DMS 273 treated with DMSO at 0.1 percent for 48 hours (cell line): Measurements from ENCODE around the gene ADAMTSL5.
"Not testable (repeated sequence)": the region's sequence is repeated elsewhere in the genome, so short reads cannot be mapped to it uniquely, and the experiment has no call there.

Experiments
- DNase-seq: peaks from one replicate; lab custom pipeline; 2025; lab: John Stamatoyannopoulos, UW

The ADAMTSL5 gene

GRCh38 chr19:1512671-1513498 lies at the start of gene ADAMTSL5:
ADAMTSL5 (minus strand) TSS chr19:1513019; CDS start chr19:1510943, 2,076 bp downstream.
- DNase-seq: no peak

DNA sequence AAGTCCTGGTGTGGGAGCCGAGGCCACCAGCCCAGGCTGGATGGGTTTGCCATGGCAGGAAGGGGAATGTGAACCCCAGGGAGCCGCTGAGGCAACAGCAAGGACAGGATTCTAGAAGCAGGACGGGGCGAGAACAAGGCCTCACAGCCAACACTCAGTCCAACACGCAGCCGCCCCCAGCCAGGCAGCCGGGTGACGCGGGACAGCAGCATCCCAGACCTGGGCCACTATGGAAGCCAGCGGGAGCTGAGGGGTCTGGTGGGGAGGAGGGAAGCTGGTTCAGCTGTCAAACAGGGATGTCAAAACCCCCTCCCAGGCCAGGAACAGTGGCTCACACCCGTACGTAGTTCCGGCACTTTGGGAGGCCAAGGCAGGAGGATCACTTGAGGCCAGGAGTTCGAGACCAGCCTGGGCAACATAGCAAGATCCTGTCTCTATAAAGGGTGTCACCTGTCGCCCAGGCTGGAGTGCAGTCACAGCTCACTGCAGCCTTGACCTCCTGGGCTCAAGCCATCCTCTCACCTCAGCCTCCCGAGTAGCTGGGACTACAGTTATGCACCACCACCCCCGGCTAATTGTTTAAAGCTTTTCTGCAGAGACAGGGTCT lies 48.5 kb upstream of the ADAMTSL5 start:
- DNase-seq: no peak

DNA sequence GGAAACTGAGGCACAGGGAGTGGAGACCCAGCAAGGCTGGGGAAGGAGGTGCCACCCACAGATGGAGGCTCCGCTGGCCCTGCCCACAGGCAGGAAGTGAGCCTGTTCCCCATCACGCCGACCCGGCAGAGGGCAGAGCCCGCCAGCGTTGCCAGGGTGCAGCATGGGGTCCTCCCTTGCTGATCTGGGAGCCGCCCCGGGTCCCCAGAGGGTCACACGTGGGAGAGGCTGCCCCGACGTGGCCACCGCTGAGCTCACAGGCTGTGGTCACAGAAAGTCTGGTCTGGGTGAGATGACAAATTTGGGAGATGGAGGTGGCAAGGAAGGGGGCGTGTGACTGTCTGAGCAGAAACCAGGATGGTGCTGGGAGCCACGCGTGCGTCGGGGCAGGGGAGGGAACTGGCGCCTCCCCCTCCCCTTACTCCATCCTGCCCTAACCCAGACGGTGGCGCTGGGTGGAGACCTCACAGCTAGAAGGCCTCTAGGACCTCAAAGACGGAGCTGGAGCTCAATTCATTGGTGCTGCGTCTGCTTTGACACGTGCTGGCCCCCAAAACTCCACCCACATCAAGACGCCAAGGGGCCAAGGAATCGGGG lies 47.6 kb upstream of the ADAMTSL5 start:
- DNase-seq: no peak

DNA sequence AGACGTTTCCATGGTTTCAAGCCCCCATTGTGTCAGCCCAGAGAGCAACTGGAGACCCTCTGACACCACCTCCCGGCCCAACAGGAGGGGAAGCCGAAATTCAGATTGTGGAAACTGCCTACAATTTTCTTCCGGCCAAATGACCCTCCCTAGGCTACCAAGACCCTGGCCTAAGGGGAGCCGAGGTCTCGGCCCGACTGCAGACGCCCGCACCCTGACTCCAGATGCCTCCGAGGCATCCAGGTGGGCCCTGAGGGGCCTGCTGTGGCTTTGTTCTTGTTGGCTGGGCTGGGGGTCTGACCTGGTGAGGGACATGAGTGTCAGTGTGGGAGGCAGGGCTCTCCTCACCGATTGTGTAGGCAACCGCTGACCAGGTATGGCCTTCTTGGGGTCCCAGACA lies 45.7 kb upstream of the ADAMTSL5 start:
- no peak for DNase-seq

DNA sequence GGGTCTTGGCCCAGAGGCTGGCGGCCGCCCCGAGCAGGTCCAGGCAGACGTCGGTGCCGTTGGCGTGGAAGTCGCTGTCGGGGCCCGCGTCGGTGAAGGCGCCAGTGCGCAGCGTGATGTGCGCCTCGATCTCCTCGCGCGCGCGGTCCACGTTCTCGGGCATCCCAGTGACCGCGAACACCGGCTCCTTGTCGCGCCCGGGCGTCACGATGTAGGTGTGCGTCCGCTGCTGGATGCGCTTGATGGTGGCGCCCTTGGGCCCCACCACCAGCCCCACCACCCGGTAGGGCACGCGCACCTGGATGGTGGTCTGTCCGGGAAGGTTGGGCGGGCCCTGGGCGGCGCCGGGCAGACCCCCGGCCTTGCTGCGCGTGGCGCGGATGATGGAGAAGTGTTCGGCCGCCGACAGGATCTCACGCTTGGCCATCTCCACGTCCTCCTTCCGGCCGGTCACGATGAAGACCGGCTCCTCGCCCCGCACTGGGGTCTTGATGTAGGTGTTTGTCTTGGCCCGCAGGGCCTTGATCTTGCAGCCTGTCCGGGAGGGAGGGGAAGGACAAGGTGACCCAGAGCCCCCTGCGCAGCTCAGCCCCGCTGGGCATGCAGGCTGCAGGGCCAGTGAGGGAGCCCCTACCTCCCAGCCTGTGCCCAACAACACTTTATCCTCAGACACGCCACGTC lies 43.7 kb upstream of the ADAMTSL5 start:
- DNase-seq: no peak

DNA sequence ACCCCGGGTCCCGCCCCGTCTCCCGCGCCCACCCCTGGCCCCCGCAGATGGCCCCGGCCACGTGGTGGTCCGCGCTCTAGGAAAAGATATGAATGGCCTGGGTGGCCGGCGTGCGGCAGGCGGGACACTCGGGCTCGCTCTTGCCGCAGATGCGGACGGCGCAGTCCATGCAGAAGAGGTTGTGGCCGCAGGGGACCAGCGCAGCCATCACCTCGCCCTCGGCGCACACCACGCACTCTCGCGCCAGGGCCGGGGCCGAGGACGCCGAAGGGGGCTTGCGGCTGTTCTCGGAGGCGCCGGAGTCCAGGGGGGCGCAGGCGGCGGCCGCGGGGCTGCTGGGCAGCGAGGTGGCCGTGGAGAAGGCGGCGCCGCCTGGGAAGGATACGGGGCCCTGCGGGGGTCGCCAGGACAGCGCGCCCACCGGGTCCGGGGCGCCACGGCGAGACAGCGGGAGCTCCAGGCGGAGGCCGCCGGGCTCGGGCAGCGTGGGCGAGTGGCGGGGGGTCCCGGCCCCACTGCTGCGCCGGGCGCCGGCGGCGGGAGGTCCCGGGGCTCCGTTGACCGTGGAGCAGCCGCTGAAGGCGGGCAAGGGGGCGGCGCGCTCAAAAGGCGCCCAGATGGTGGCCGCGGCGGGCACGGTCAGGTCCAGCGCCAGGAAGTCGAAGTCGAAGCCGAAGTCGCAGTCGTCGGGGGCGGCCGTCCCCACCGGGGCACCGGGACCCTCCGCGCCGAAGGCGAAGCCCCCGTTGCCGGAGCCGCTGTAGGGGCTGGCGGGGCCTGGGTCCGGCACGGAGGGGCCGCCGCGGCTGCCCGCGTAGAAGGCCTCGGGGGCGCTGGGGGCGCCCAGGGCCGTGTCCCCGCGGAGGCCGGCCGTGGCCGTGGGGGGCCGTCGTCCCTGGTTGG lies 42.9 kb upstream of the ADAMTSL5 start:
- no peak for DNase-seq

DNA sequence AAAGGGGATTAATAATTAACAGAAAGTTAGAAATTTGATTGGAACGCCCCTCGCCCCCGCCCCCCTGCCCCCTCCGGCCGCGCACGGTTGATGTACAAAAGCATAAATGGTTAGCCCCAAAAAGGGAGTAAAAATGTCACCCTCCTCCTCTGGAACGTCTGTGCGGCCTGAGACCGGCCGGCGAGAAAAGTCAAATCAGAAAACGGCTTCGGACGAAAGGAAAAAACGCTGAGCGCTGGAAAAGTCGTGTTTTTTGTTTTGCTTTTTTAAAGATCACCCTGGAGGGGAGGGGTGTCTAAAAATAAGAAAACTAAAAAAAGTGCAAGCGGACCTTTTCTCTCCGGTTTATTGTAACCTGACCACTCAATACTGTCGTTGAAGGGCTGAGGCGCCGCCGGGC lies 42.1 kb upstream of the ADAMTSL5 start:
- DNase-seq: no peak

- no peak for DNase-seq
Measured at GRCh38 chr19:1553415-1553814, 40.6 kb upstream of the ADAMTSL5 start.

- DNase-seq: no peak
Measured at GRCh38 chr19:1551068-1552040, 38.5 kb upstream of the ADAMTSL5 start.

- no peak for DNase-seq
Measured at GRCh38 chr19:1549332-1549945, 36.6 kb upstream of the ADAMTSL5 start.

DNA sequence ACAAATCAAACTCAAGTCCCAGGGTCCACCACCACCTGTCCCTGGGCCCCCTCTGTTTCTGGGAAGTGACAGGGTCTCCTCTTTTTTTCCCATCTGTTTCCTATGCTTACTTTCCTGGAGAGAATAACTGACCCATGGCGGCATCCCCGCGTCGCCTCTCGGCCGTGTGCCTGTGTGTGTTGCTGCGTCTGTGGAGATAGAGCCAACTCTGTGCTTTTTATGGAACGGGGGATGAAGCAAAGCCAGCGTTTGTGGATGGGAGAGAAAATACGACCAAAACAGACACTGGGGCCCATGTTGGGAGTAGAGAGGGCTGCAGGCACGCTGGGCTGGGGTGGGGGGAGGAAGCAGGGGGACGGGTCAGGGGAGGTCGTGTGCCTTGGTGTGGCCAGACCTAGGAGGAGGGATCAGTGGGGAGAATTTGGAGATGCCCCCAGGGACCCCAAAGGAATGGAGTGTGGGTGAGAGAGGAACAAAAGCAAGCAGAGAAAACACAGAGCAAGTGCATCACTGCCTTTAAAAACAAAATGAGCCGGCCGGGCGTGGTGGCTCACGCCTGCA lies 27.6 kb upstream of the ADAMTSL5 start:
- no peak for DNase-seq

DNA sequence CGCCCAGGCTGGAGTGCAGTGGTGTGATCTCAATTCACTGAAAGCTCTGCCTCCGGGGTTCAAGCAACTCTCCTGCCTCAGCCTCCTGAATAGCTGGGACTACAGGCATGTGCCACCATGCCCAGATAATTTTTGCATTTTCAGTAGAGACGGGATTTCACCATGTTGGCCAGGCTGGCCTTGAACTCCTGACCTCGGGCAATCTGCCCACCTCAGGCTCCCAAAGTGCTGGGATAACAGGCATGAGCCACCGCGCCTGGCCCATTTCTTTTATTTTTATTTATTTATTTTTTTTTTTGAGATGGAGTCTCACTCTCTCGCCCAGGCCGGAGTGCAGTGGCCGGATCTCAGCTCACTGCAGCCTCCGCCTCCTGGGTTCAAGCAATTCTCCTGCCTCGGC lies 26.9 kb upstream of the ADAMTSL5 start:
- not testable (repeated sequence) for DNase-seq

GRCh38 chr19:1538978-1539377 lies 26.2 kb upstream of the ADAMTSL5 start:
- no peak for DNase-seq

- DNase-seq: not testable (repeated sequence)
Measured at GRCh38 chr19:1535699-1536098, 22.9 kb upstream of the ADAMTSL5 start.

DNA sequence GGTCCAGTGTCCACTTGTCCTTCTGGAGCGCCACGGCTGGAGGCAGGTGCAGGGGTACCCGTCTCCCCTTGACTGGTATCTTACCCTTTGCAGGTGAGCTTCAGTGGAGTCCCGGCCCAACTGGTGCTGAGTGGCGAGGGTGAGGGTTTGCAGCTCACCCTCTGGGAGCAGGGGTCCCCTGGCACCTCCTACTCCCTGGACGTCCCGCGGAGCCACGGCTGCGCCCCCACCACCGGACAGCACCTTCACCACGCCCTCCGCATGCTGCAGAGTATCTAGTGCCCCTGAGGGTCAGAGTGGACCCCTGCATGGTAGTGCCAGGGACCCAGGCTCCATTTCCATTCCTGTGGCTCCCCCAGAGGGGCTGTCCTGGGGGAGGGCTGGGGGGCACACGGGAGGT lies 22.2 kb upstream of the ADAMTSL5 start:
- DNase-seq: no peak

DNA sequence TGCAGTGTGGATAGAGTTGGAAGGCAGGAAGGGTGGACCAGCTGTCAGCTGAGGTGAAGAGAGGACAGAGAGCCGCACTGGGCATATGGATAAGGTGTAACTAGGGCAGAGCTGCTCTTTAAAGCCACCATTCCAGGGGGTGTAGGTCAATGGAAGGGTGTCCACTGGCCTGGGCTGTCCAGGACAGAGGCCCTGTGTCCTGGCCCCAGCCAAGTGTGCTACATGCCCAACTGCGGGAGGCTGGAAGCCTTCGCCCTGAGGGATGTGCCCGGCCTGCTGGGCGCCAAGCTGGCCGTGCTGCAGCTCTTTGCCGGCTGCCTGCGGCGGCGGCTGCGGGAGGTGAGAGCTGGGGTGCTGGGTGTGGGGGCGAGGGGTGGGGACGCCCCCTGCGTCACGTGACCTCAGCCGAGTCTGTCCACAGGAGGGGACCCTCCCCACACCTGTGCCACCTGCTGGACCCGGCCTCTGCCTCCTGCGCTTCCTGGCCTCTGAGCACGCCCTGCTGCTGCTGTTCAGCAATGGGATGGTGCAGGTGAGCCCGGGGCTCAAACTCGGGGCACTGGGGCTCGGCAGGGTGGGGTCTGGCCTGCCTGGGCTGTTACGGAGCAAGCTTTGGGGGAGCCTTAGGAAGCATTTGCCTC lies 20.8 kb upstream of the ADAMTSL5 start:
- DNase-seq: no peak

- DNase-seq: no peak
Measured at GRCh38 chr19:1532003-1532402, 19.2 kb upstream of the ADAMTSL5 start.

GRCh38 chr19:1531587-1531986 lies 18.8 kb upstream of the ADAMTSL5 start:
- no peak for DNase-seq

GRCh38 chr19:1530856-1531255 lies 18.0 kb upstream of the ADAMTSL5 start:
- not testable (repeated sequence) for DNase-seq
